ENCODE results near the gene DEGS1. TPM values are rescaled to one million over a fixed set of nuclear protein-coding genes. Genes with fewer than 3 reads are reported as not detected.

DEGS1 gene
- total and polyA plus RNA-seq, 2 of the 4 experiments (the other 2 are of a cell fraction), result 54.8 to 109 TPM

DNA sequence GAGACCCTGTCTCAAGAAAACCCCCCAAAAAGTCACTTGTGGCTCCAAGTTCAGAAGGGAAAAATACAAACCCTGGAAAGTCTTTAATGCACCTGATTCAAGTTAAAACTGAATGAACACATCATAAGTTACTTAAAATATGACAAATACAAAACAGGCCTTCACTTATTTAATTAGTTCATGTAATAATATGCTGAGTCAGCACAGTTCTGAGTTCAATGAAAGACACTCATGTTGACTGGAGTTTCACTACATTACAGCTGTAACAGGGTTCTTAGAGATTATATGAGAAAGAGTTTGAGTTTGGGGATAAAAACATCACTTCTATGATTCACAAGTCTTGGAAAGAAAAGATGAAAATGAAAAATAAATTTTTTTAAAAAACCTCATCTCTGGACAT is 51.0 kb downstream of the DEGS1 start:
- no TSS peak for BruUV-seq (replicated peaks)
- Histone ChIP-seq H3K9me1 (ENCODE audit: insufficient read depth, low read length) (no peaks in the 10 kb centered on the region), H2BK20ac (ENCODE audit: low read depth, low read length) (no peak overlapping the region), H3K18ac (ENCODE audit: low read depth, low read length) (no peak overlapping the region), H3K23ac (ENCODE audit: low read depth, low read length) (no peak overlapping the region), H3K9me3 (ENCODE audit: control insufficient read depth, insufficient read depth, low read length) (no peaks in the 10 kb centered on the region), H3K9ac (ENCODE audit: low read depth, low read length) (no peak overlapping the region), H3K4me1 (ENCODE audit: control insufficient read depth, insufficient read depth, low read length) (no peaks in the 10 kb centered on the region), H4K8ac (ENCODE audit: low read depth in 2 of 2, low read length in 2 of 2) (no peak overlapping the region), H3K14ac (replicated peaks; ENCODE audit: low read depth, low read length) (no peak overlapping the region), H2BK120ac (ENCODE audit: low read depth, low read length) (no peak overlapping the region), H3K36me3 (ENCODE audit: control insufficient read depth, insufficient read depth, low read length) (peaks cover 11% of the 10 kb centered on the region), H2AK5ac (ENCODE audit: low read depth, low read length) (no peak overlapping the region), H3K4ac (ENCODE audit: low read depth, low read length) (no peak overlapping the region), H3K4me3 (ENCODE audit: insufficient read depth, low read depth, low read length) (no peak overlapping the region), H3K27me3 (ENCODE audit: control insufficient read depth, insufficient read depth, low read length) (no peaks in the 10 kb centered on the region), H3K56ac (ENCODE audit: extremely low read depth, insufficient read depth, low read length) (no peak overlapping the region), H4K5ac (ENCODE audit: low read depth, low read length) (no peak overlapping the region), H2BK15ac (ENCODE audit: low read depth, low read length) (no peak overlapping the region), H2AFZ (replicated peaks; ENCODE audit: low read length, poor library complexity) (no peak overlapping the region), H2AK9ac (replicated peaks; ENCODE audit: low read depth, low read length, poor library complexity) (no peak overlapping the region), H2BK5ac (ENCODE audit: low read depth, low read length, poor library complexity, severe bottlenecking) (no peak overlapping the region), H3K4me2 (ENCODE audit: low read depth, low read length) (no peak overlapping the region), H3K27ac (ENCODE audit: insufficient read depth, low read length) (no peak overlapping the region), H4K20me1 (ENCODE audit: insufficient read depth, low read length) (no peaks in the 10 kb centered on the region), H4K91ac (ENCODE audit: insufficient read depth, low read depth, low read length) (no peak overlapping the region), H3K79me1 (ENCODE audit: low read depth in 1 of 2, low read length in 2 of 2) (no peaks in the 10 kb centered on the region; a peak in 2 of 4 replicates)
- dilution Hi-C loops (cut with HindIII; ENCODE audit: low sequenced_read_pairs, unreplicated experiment), result no loop called here
- CTCF ChIA-PET, result interaction anchor here (0.7 kb wide), 1 partner anchor 31 kb away, joined by 3 read pairs; no protein-coding TSS in a partner anchor
- POLR2A ChIA-PET (ENCODE audit: unreplicated experiment), result no interaction called here
- TF ChIP-seq MAFK (IDR thresholded peaks at IDR 0.05; ENCODE audit: low read depth, low read length) (peak; percentile 100), NFE2L2 (IDR thresholded peaks at IDR 0.05; ENCODE audit: low read depth, low read length) (peak; percentile 14; the same call in 1 of the 2 replicates), USF2 (IDR thresholded peaks at IDR 0.05; ENCODE audit: low read depth, low read length) (no peak), CEBPB (IDR thresholded peaks at IDR 0.05; ENCODE audit: low read depth, low read length) (no peak)
- DNase-seq, result no peak
- in situ Hi-C loops (cut with MboI; ENCODE audit: low sequenced_read_pairs), result no loop called here
- intact Hi-C loops (cut with micrococcal nuclease), result no loop called here
- no peak for ATAC-seq (ENCODE audit: low read depth)

Measured in IMR-90 (cell line).